ENCODE data around the gene YPEL2.

DNA sequence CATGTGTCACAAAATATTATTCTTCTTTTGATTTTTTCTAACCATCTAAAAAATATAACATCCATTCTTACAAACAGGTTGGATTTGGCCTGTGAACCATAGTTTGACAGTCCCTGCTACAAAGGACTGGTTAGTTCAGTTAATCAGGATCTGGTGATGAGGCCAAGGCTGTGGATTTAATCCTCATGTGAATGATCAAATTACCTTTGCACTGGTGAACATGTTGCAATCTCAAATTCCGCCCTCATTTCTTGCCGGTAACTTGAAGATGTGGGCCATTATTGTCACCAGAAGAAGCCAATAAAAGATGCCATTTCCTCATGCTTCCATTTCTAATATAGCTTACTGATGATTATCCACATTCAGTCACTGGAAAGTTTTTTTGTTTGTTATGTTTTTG is 35.3 kb upstream of the YPEL2 start:
- TF ChIP-seq, protein P1, sequence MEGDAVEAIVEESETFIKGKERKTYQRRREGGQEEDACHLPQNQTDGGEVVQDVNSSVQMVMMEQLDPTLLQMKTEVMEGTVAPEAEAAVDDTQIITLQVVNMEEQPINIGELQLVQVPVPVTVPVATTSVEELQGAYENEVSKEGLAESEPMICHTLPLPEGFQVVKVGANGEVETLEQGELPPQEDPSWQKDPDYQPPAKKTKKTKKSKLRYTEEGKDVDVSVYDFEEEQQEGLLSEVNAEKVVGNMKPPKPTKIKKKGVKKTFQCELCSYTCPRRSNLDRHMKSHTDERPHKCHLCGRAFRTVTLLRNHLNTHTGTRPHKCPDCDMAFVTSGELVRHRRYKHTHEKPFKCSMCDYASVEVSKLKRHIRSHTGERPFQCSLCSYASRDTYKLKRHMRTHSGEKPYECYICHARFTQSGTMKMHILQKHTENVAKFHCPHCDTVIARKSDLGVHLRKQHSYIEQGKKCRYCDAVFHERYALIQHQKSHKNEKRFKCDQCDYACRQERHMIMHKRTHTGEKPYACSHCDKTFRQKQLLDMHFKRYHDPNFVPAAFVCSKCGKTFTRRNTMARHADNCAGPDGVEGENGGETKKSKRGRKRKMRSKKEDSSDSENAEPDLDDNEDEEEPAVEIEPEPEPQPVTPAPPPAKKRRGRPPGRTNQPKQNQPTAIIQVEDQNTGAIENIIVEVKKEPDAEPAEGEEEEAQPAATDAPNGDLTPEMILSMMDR (IDR thresholded peaks at IDR 0.05; ENCODE audit: insufficient read depth, low read length) = no peak
- TF ChIP-seq POLR2AphosphoS5 (IDR thresholded peaks at IDR 0.05; ENCODE audit: low read depth) (no peak), GABPA (IDR thresholded peaks at IDR 0.05; ENCODE audit: low read depth) (no peak), SPI1 (IDR thresholded peaks at IDR 0.05; ENCODE audit: borderline replicate concordance, low read depth) (no peak)
- TF ChIP-seq, protein P2, sequence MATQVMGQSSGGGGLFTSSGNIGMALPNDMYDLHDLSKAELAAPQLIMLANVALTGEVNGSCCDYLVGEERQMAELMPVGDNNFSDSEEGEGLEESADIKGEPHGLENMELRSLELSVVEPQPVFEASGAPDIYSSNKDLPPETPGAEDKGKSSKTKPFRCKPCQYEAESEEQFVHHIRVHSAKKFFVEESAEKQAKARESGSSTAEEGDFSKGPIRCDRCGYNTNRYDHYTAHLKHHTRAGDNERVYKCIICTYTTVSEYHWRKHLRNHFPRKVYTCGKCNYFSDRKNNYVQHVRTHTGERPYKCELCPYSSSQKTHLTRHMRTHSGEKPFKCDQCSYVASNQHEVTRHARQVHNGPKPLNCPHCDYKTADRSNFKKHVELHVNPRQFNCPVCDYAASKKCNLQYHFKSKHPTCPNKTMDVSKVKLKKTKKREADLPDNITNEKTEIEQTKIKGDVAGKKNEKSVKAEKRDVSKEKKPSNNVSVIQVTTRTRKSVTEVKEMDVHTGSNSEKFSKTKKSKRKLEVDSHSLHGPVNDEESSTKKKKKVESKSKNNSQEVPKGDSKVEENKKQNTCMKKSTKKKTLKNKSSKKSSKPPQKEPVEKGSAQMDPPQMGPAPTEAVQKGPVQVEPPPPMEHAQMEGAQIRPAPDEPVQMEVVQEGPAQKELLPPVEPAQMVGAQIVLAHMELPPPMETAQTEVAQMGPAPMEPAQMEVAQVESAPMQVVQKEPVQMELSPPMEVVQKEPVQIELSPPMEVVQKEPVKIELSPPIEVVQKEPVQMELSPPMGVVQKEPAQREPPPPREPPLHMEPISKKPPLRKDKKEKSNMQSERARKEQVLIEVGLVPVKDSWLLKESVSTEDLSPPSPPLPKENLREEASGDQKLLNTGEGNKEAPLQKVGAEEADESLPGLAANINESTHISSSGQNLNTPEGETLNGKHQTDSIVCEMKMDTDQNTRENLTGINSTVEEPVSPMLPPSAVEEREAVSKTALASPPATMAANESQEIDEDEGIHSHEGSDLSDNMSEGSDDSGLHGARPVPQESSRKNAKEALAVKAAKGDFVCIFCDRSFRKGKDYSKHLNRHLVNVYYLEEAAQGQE (IDR thresholded peaks at IDR 0.05; ENCODE audit: insufficient replicate concordance, low read depth) = no peak

Measured in HL-60 (cell line).